ENCODE results near the gene PLRG1. TPM values are rescaled to one million over a fixed set of nuclear protein-coding genes. Genes with fewer than 3 reads are reported as not detected.

Gene PLRG1
- total RNA-seq, 1 experiment from 2014 or later: 116 TPM

- intact Hi-C loops (cut with micrococcal nuclease; ENCODE audit: unreplicated experiment): no loop called here
- peak; percentile 37 for DNase-seq (ENCODE audit: low spot score)
These were observed 46.6 kb downstream of the PLRG1 start for GRCh38 chr4:154503598-154503997.

GRCh38 chr4:154502111-154502510 lies 48.1 kb downstream of the PLRG1 start:
- no peak overlapping the region for H3K27ac ChIP-seq (ENCODE audit: low read depth, low read length, poor library complexity, severe bottlenecking)
- H3K4me1 ChIP-seq (ENCODE audit: insufficient read depth, low read length, poor library complexity, severe bottlenecking): no peaks in the 10 kb centered on the region
- CTCF ChIA-PET: no interaction called here
- H3K4me3 ChIP-seq (ENCODE audit: low read depth, low read length, poor library complexity, severe bottlenecking): no peak overlapping the region
- H3K36me3 ChIP-seq (ENCODE audit: insufficient read depth, low read length, poor library complexity, severe bottlenecking): no peaks in the 10 kb centered on the region
- BruUV-seq (replicated peaks): no TSS peak
- POLR2A ChIA-PET (ENCODE audit: low non-redundant PET): no interaction called here
- TF ChIP-seq EZH2 (IDR thresholded peaks at IDR 0.05; ENCODE audit: borderline replicate concordance, low read depth, low read length, poor library complexity, severe bottlenecking) (no peak), CTCF (conservative IDR thresholded peaks at IDR 0.05; ENCODE audit: low read depth, low read length) (no peak)
- no peak for DNase-seq (ENCODE audit: low spot score)
- H3K9me3 ChIP-seq (ENCODE audit: low read depth, low read length, poor library complexity, severe bottlenecking): no peaks in the 10 kb centered on the region
- H3K27me3 ChIP-seq (replicated peaks; ENCODE audit: insufficient read depth, low read depth, low read length, poor library complexity): peaks cover 34% of the 10 kb centered on the region
- intact Hi-C loops (cut with micrococcal nuclease; ENCODE audit: unreplicated experiment): no loop called here

More at GRCh38 chr4:154503598-154503997, 46.6 kb downstream of the PLRG1 start:
- no TSS peak for BruUV-seq (replicated peaks)
- Histone ChIP-seq H3K4me3 (ENCODE audit: low read depth, low read length, poor library complexity, severe bottlenecking) (no peak overlapping the region), H3K27ac (ENCODE audit: low read depth, low read length, poor library complexity, severe bottlenecking) (no peak overlapping the region), H3K36me3 (ENCODE audit: insufficient read depth, low read length, poor library complexity, severe bottlenecking) (no peaks in the 10 kb centered on the region), H3K9me3 (ENCODE audit: low read depth, low read length, poor library complexity, severe bottlenecking) (no peaks in the 10 kb centered on the region), H3K27me3 (replicated peaks; ENCODE audit: insufficient read depth, low read depth, low read length, poor library complexity) (peaks cover 34% of the 10 kb centered on the region), H3K4me1 (ENCODE audit: insufficient read depth, low read length, poor library complexity, severe bottlenecking) (no peaks in the 10 kb centered on the region)
- CTCF ChIA-PET: no interaction called here
- TF ChIP-seq EZH2 (IDR thresholded peaks at IDR 0.05; ENCODE audit: borderline replicate concordance, low read depth, low read length, poor library complexity, severe bottlenecking) (no peak), CTCF (conservative IDR thresholded peaks at IDR 0.05; ENCODE audit: low read depth, low read length) (peak; percentile 70)
- POLR2A ChIA-PET (ENCODE audit: low non-redundant PET): no interaction called here

GRCh38 chr4:154497889-154498288 lies 52.3 kb downstream of the PLRG1 start:
- POLR2A ChIA-PET (ENCODE audit: low non-redundant PET): no interaction called here
- no peak overlapping the region for H3K27ac ChIP-seq (ENCODE audit: low read depth, low read length, poor library complexity, severe bottlenecking)
- no peaks in the 10 kb centered on the region for H3K9me3 ChIP-seq (ENCODE audit: low read depth, low read length, poor library complexity, severe bottlenecking)
- DNase-seq (ENCODE audit: low spot score): no peak
- no peaks in the 10 kb centered on the region for H3K36me3 ChIP-seq (ENCODE audit: insufficient read depth, low read length, poor library complexity, severe bottlenecking)
- CTCF ChIA-PET: no interaction called here
- no peak for TF ChIP-seq CTCF (conservative IDR thresholded peaks at IDR 0.05; ENCODE audit: low read depth, low read length)
- no peak for TF ChIP-seq EZH2 (IDR thresholded peaks at IDR 0.05; ENCODE audit: borderline replicate concordance, low read depth, low read length, poor library complexity, severe bottlenecking)
- intact Hi-C loops (cut with micrococcal nuclease; ENCODE audit: unreplicated experiment): no loop called here
- H3K27me3 ChIP-seq (replicated peaks; ENCODE audit: insufficient read depth, low read depth, low read length, poor library complexity): peaks cover 27% of the 10 kb centered on the region
- H3K4me1 ChIP-seq (ENCODE audit: insufficient read depth, low read length, poor library complexity, severe bottlenecking): no peaks in the 10 kb centered on the region
- H3K4me3 ChIP-seq (ENCODE audit: low read depth, low read length, poor library complexity, severe bottlenecking): no peak overlapping the region
- no TSS peak for BruUV-seq (replicated peaks)

Measured in A673 (cell line).